K562 (cell line): Measurements from ENCODE around the gene ACBD3. TPM values are rescaled to one million over a fixed set of nuclear protein-coding genes. Genes with fewer than 3 reads are reported as not detected.

Source experiments
- ATAC-seq: fragments of 200-7000 bp; cut with Tn5 transposase; 3 replicates; pipeline ENCODE4 v1.9.1; 2020; ENCODE audit warnings: moderate library complexity
- BruUV-seq: library from RNA; stranded (reverse); fragments of 400-500 nt; replicated peaks from 2 replicates; lab custom pipeline; 2021; lab: Mats Ljungman, UMichigan
- CTCF ChIA-PET: fragments of 300-600 bp; formaldehyde crosslinking; extraction: SDS; loops from one replicate; lab custom pipeline; 2021; ENCODE audit warnings: low intra/inter-chr PET ratio; lab: Yijun Ruan, JAX
- POLR2A ChIA-PET: fragments of 300-600, 350-650 bp; sonication (Branson Sonifier 250); formaldehyde crosslinking; extraction: SDS; loops from one replicate; lab custom pipeline; 2021; ENCODE audit warnings: antibody characterized with exemption, inconsistent platforms; lab: Yijun Ruan, JAX
- DNase-seq, 4 experiments: peaks; one replicate each; pipeline versions ENCODE4 v3.0.0 to v3.0.0-alpha.2; 2011 to 2018; ENCODE audit warnings: low spot score in 3 of 4, mixed read lengths in 3 of 4; ENCODE audit errors: extremely low read depth in 1 of 4
- FAIRE-seq: peaks from 2 replicates; lab custom pipeline; 2011; peaks lifted over from hg19 to GRCh38; lab: Jason Lieb, UNC
- H2AFZ ChIP-seq: 2 replicates; pipeline ENCODE4 v1.6.0; 2011; ENCODE audit warnings: low read depth, low read length, control low read depth, inconsistent platforms
- H3K27ac ChIP-seq: fragments of 200-600 bp; 3 replicates; pipeline ENCODE4 v1.8.0; 2011; ENCODE audit warnings: low read depth, mild to moderate bottlenecking, control low read depth, inconsistent platforms, low read length, moderate library complexity, mixed read lengths; ENCODE audit errors: extremely low read depth
- H3K27me3 ChIP-seq, 2 experiments: fragments of 300-600 bp in 1 of 2; 2 replicates in 1 of 2; 3 replicates in 1 of 2; pipeline versions ENCODE4 v1.6.0 to v1.8.0; 2011; ENCODE audit warnings: inconsistent platforms in 2 of 2, low read length in 2 of 2, mild to moderate bottlenecking in 1 of 2, mixed read lengths in 1 of 2, moderate library complexity in 1 of 2; ENCODE audit not compliant: control insufficient read depth in 2 of 2, insufficient read depth in 2 of 2
- H3K36me3 ChIP-seq: fragments of 300-600 bp; 3 replicates; pipeline ENCODE4 v1.8.0; 2011; ENCODE audit warnings: mild to moderate bottlenecking, low read length, inconsistent platforms; ENCODE audit not compliant: control insufficient read depth, insufficient read depth
- H3K4me1 ChIP-seq, 2 experiments: fragments of 200-600 bp in 1 of 2; replicated peaks in 1 of 2; 2 replicates in 1 of 2; 3 replicates in 1 of 2; pipeline versions ENCODE4 v1.5.1 to v1.8.0; 2011; ENCODE audit warnings: inconsistent platforms in 2 of 2, low read length in 2 of 2, mild to moderate bottlenecking in 1 of 2, mixed read lengths in 1 of 2, moderate library complexity in 1 of 2; ENCODE audit not compliant: control insufficient read depth in 2 of 2, insufficient read depth in 2 of 2
- H3K4me2 ChIP-seq: 2 replicates; pipeline ENCODE4 v1.6.1; 2011; ENCODE audit warnings: low read length, control low read depth, inconsistent platforms, mixed read lengths; ENCODE audit not compliant: insufficient read depth
- H3K4me3 ChIP-seq: fragments of 200-600 bp; sonication (generic), shearing (Covaris generic); 2 replicates; pipeline ENCODE4 v1.5.1; 2016; ENCODE audit warnings: control low read depth, inconsistent platforms
- H3K79me2 ChIP-seq: fragments of 200-600 bp; 3 replicates; pipeline ENCODE4 v1.8.0; 2011; ENCODE audit warnings: low read length, inconsistent platforms; ENCODE audit not compliant: control insufficient read depth, insufficient read depth
- H3K9ac ChIP-seq, 2 experiments: 2 replicates each; pipeline versions ENCODE4 v1.6.0 to v1.6.1; 2011; ENCODE audit warnings: low read depth in 2 of 2, low read length in 2 of 2, control low read depth in 1 of 2, inconsistent platforms in 1 of 2, mild to moderate bottlenecking in 1 of 2, mixed read lengths in 1 of 2; ENCODE audit not compliant: insufficient read depth in 1 of 2
- H3K9me1 ChIP-seq: one replicate; pipeline ENCODE4 v1.6.0; 2011; ENCODE audit warnings: inconsistent platforms, mild to moderate bottlenecking, low read length, moderate library complexity; ENCODE audit not compliant: control insufficient read depth, insufficient read depth
- H3K9me3 ChIP-seq: replicated peaks from 2 replicates; pipeline ENCODE4 v1.5.1; 2011; ENCODE audit warnings: low read depth, low read length, inconsistent platforms; ENCODE audit not compliant: control insufficient read depth, insufficient read depth
- H4K20me1 ChIP-seq: replicated peaks from 2 replicates; pipeline ENCODE4 v1.6.1; 2011; ENCODE audit warnings: low read length, inconsistent platforms, mixed read lengths; ENCODE audit not compliant: control insufficient read depth, insufficient read depth
- PCBP1 ChIP-seq: fragments of 200-400 bp; formaldehyde crosslinking; IDR thresholded peaks from 2 replicates; pipeline ENCODE4 v1.6.1; 2018; ENCODE audit warnings: mild to moderate bottlenecking, low read depth, low read length; ENCODE audit not compliant: poor library complexity, severe bottlenecking
- PYGO2 ChIP-seq: fragments of 450-650 bp; IDR thresholded peaks from 2 replicates; pipeline ENCODE4 v1.6.1; 2016; ENCODE audit warnings: mild to moderate bottlenecking, missing genetic modification characterization, moderate library complexity, missing compliant biosample characterization
- SMARCB1 ChIP-seq: IDR thresholded peaks from 2 replicates; pipeline ENCODE4 v1.6.1; 2011; ENCODE audit warnings: improper control_type of control experiment, low read depth; ENCODE audit not compliant: insufficient read length
- ZNF121 ChIP-seq: sonication (generic); formaldehyde crosslinking; conservative IDR thresholded peaks from 2 replicates; pipeline ENCODE4 v1.8.0; 2022; ENCODE audit warnings: missing genetic modification reagents
- ZNF707 ChIP-seq: fragments of 250-450 bp; sonication (Bioruptor Pico); conservative IDR thresholded peaks from 2 replicates; pipeline ENCODE4 v1.8.0; 2022; ENCODE audit warnings: inconsistent platforms, mild to moderate bottlenecking, moderate library complexity
- WGBS: fragments of 100-300 bp; shearing (Covaris generic); methylation state at CpG from one replicate; pipeline ENCODE4 v1.1.6; 2016; ENCODE audit warnings: low coverage, mixed read lengths; ENCODE audit not compliant: insufficient coverage; ENCODE audit errors: missing lambda C conversion rate; 5-methylcytosine and 5-hydroxymethylcytosine counted together
- in situ Hi-C: fragments of 300-500 bp; cut with MboI; formaldehyde crosslinking; loops from 4 replicates; pipeline ENCODE4 v1.15.0; 2018; ENCODE audit warnings: inconsistent platforms, mixed read lengths
- intact Hi-C: fragments of 100-400 bp; cut with micrococcal nuclease; formaldehyde crosslinking; loops from 2 replicates; pipeline ENCODE4 v1.14.2; 2022
- polyA plus RNA-seq, 8 experiments: library from polyadenylated mRNA; depleted of rRNA in 4 of 8; stranded (reverse) in 5 of 8; unstranded in 3 of 8; fragments of >200 nt; fragmentation: Nextera tagmentation in 2 of 8; fragmentation: Illumina TruSeq in 1 of 8; extraction: Ambion mirVana in 2 of 8; extraction: Trizol in 1 of 8; gene quantifications; 2 replicates each; pipeline versions ENCODE4 v1.2.1 to v1.2.3, GENCODE V29; 2011 to 2014; ENCODE audit warnings: inconsistent platforms in 1 of 8, missing spikeins in 1 of 8
- total RNA-seq, 7 experiments: library from RNA; depleted of rRNA in 6 of 7; stranded (reverse); fragments of >200 nt in 6 of 7; fragmentation: Illumina TruSeq in 2 of 7; extraction: Trizol in 2 of 7; gene quantifications; 2 replicates each; pipeline versions ENCODE4 v1.2.1 to v1.2.3, GENCODE V29; 2011 to 2021; ENCODE audit warnings: low replicate concordance in 1 of 7
- TF ChIP-seq, protein P1 (sequence below): sonication (generic); formaldehyde crosslinking; IDR thresholded peaks from 2 replicates; pipeline ENCODE4 v1.8.1; 2023; ENCODE audit warnings: mild to moderate bottlenecking, missing genetic modification reagents

ACBD3 gene
- total and polyA plus RNA-seq, 9 of the 15 experiments (the other 6 are each of a cell fraction or from before 2014, with no cell fraction given), result 11.1 to 36.7 (median 26.9) TPM

DNA sequence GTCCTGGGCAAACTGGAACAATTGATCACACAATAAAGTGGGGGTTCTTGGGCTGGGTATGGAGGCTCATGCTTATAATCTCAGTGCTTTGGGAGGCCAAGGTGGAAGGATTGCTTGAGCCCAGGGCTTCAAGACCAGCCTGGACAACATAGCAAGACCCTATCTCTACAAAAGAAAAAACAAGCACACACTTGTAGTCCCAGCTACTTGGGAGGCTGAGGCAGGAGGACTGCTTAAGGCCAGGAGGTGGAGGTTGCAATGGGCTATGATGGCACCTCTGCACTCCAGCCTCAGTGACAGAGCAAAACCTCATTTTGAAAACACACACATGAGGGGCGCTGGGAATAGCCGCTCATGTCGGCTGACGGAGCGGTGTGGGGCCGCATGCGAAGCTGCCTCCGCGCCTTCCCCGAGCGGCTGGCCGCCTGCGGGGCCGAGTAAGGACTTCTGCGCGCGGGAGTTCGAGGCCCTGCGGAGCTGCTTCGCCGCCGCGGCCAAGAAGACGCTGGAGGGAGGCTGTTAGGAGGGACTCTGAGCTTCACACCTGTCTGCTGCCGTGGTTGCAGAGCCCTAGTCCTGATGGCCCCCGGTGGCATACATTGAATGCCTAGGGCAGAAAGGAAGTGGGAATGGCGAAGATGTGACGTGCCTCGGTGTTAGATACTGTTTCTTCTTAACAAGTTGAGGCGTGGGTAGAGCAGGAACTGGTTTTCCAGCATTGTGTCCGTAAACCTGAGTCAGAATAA, 59.5 kb downstream of the ACBD3 start:
- FAIRE-seq (no peak), ATAC-seq (no peak), DNase-seq (no peak)
- Histone ChIP-seq H3K4me3 (no peak overlapping the region), H3K4me1 (peaks cover 11 to 35% of the 10 kb centered on the region in 2 experiments), H3K36me3 (no peaks in the 10 kb centered on the region), H2AFZ (no peak overlapping the region), H3K4me2 (no peak overlapping the region), H3K9me3 (no peaks in the 10 kb centered on the region), H3K9ac (no peak overlapping the region), H3K79me2 (no peaks in the 10 kb centered on the region), H3K9me1 (no peaks in the 10 kb centered on the region), H3K27me3 (no peaks in the 10 kb centered on the region), H4K20me1 (peaks cover 4% of the 10 kb centered on the region; the same call in 1 of the 2 replicates), H3K27ac (no peak overlapping the region)
- TF ChIP-seq PCBP1 (no peak), ZNF707 (CRISPR knock-in tag) (no peak), PYGO2 (tag) (no peak), ZNF121 (CRISPR knock-in tag) (peak; percentile 64), SMARCB1 (no peak)
- TF ChIP-seq, protein P1, sequence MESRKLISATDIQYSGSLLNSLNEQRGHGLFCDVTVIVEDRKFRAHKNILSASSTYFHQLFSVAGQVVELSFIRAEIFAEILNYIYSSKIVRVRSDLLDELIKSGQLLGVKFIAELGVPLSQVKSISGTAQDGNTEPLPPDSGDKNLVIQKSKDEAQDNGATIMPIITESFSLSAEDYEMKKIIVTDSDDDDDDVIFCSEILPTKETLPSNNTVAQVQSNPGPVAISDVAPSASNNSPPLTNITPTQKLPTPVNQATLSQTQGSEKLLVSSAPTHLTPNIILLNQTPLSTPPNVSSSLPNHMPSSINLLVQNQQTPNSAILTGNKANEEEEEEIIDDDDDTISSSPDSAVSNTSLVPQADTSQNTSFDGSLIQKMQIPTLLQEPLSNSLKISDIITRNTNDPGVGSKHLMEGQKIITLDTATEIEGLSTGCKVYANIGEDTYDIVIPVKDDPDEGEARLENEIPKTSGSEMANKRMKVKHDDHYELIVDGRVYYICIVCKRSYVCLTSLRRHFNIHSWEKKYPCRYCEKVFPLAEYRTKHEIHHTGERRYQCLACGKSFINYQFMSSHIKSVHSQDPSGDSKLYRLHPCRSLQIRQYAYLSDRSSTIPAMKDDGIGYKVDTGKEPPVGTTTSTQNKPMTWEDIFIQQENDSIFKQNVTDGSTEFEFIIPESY (CRISPR knock-in tag), result peak; percentile 80
- WGBS, result 57% methylated on average over 28 of the region's 31 CpGs
- in situ Hi-C loops, result loop anchor here (10.0 kb wide), 1 partner anchor 652 kb away; no protein-coding TSS in a partner anchor
- POLR2A ChIA-PET, result interaction anchor here (1.0 to 1.5 kb wide), 3 partner anchors 9 to 200 kb away, joined by 3 to 4 read pairs (median 4); no protein-coding TSS in a partner anchor
- intact Hi-C loops, result loop anchor here (10.0 kb wide), 1 partner anchor 478 kb away; no protein-coding TSS in a partner anchor
- CTCF ChIA-PET, result no interaction called here
- no TSS peak for BruUV-seq
